ENCODE data around the gene ANKRD37. TPM values are rescaled to one million over a fixed set of nuclear protein-coding genes. Genes with fewer than 3 reads are reported as not detected.
A peak's percentile ranks its signal among the peaks of the same experiment; 100 is the strongest.

Gene ANKRD37
- total and polyA plus RNA-seq, 4 experiments from 2014 or later = 5.9 to 10.2 (median 8.0) TPM

DNA sequence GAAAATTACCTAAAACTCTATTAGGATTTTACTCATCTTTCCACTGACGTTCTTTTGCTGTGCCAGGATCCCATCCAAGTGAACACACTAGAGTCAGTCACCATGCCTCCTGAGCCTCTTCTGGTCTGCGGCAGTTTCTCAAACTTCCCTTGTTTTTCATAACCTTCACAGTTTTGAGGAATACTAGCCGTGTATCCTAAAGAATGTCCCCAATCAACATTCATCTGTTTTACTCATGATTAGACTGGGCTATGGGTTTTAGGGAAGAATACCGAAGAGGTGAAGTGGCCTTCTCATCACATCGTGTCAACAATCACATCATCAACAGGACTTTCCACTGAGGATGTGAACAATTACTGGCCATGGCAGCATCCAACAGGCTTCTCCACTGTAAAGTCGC is 5.7 kb upstream of the ANKRD37 start:
- Histone ChIP-seq H3K4me3 (ENCODE audit: low read length in 2 of 2) (no peak overlapping the region), H3K9me3 (ENCODE audit: control insufficient read depth in 1 of 2, low read length in 2 of 2) (no peaks in the 10 kb centered on the region), H3K27me3 (ENCODE audit: insufficient read depth, low read length) (no peaks in the 10 kb centered on the region), H3K4me1 (ENCODE audit: insufficient read depth, low read length) (peaks cover 11% of the 10 kb centered on the region), H3K27ac (ENCODE audit: low read depth, low read length) (no peak overlapping the region), H3K36me3 (ENCODE audit: insufficient read depth, low read length) (no peaks in the 10 kb centered on the region)
- no peak for DNase-seq
- ChIA-PET POLR2A (ENCODE audit: partially characterized antibody) (no interaction called here), CTCF (ENCODE audit: partially characterized antibody) (no interaction called here)
- no peak overlapping the region for H3K4me3 Mint-ChIP-seq
- peaks cover 0 to 3% of the 10 kb centered on the region in 2 donors for H3K36me3 Mint-ChIP-seq
- peaks cover 0 to 1% of the 10 kb centered on the region in 2 donors for H3K27me3 Mint-ChIP-seq
- intact Hi-C loops (cut with micrococcal nuclease) = loop anchor here (10.0 kb wide), 1 partner anchor 804 kb away; the partner anchor contains the start of gene CYP4V2
- no peak overlapping the region for H3K27ac Mint-ChIP-seq
- peaks cover 10 to 14% (median 12%) of the 10 kb centered on the region in 4 donors for H3K4me1 Mint-ChIP-seq
- no peaks in the 10 kb centered on the region for H3K9me3 Mint-ChIP-seq

DNA sequence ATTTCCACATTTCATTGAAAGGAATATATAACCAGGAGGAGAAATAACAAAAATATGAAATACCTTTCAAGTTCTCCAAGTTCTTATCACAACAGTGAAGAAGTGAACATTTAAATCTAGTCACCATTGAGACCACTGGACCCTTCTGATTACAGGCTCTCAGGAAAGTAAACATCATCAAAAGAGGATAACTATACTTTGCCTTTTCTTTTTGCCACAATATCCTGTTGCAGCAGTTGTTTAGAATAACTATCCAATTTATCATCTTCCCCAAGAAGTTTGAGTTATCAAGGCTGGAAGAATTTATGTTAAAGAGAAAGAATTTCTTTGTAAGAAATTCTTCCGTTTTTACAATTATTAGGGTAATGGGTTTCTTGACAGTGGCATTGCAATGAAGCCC is 4.5 kb upstream of the ANKRD37 start:
- Histone ChIP-seq H3K36me3 (ENCODE audit: insufficient read depth, low read length) (no peaks in the 10 kb centered on the region), H3K4me3 (ENCODE audit: low read length in 2 of 2) (no peak overlapping the region), H3K27ac (ENCODE audit: low read depth, low read length) (no peak overlapping the region), H3K27me3 (ENCODE audit: insufficient read depth, low read length) (no peaks in the 10 kb centered on the region), H3K4me1 (ENCODE audit: insufficient read depth, low read length) (peaks cover 17% of the 10 kb centered on the region), H3K9me3 (ENCODE audit: control insufficient read depth in 1 of 2, low read length in 2 of 2) (no peaks in the 10 kb centered on the region)
- ChIA-PET CTCF (ENCODE audit: partially characterized antibody) (no interaction called here), POLR2A (ENCODE audit: partially characterized antibody) (interaction anchor here (5.9 kb wide), 1 partner anchor 34 kb away, joined by 94 read pairs; the partner anchor contains the start of gene UFSP2)
- H3K27ac Mint-ChIP-seq = peak overlapping the region in 3 of 7 donors; percentile 0 to 74 (median 17)
- H3K9me3 Mint-ChIP-seq = no peaks in the 10 kb centered on the region
- intact Hi-C loops (cut with micrococcal nuclease) = loop anchor here (10.0 kb wide), 1 partner anchor 803 kb away; the partner anchor contains the start of gene CYP4V2
- no peak for DNase-seq
- H3K27me3 Mint-ChIP-seq = peaks cover 0 to 1% of the 10 kb centered on the region in 2 donors
- H3K36me3 Mint-ChIP-seq = peaks cover 0 to 3% of the 10 kb centered on the region in 2 donors
- H3K4me1 Mint-ChIP-seq = peaks cover 10 to 19% (median 15%) of the 10 kb centered on the region in 4 donors
- H3K4me3 Mint-ChIP-seq = no peak overlapping the region

DNA sequence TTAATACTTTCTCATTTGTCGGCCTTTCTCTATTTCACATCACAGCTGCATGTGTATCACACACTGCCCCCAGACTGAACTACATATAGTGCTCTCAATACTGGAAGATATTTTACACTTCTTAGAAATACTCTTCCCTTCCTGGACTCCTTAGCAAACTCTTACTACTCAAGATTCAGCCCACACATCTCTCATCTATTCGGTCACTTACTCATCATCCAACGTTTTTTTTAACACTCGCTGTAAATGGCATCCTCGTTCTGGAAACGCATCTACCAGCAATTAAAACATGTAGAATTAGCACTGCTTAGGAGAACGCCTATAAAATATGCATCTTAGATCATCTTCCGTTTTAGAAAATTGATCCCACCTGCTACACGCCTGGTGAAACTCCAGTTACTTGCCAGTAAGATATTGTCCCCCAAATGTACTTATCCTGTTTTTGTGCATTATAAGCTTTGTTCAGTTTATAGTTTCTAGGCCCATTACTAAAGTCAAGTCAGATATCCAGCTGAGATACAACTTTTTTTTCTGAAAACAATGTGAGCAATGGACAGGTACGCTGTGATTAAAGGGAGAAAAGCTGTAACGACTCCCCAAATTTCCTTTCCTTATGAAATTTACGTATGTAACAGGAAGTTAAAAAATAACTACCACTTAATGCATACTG is 1.9 kb upstream of the ANKRD37 start:
- H3K36me3 Mint-ChIP-seq = peaks cover 0 to 11% of the 10 kb centered on the region in 2 donors
- H3K4me3 ChIP-seq (ENCODE audit: low read length in 2 of 2) = peak overlapping the region; percentile 17 to 91
- peak overlapping the region; percentile 88 to 99 (median 95) for H3K4me3 Mint-ChIP-seq
- H3K27ac ChIP-seq (ENCODE audit: low read depth, low read length) = peak overlapping the region; percentile 99
- H3K9me3 Mint-ChIP-seq = no peaks in the 10 kb centered on the region
- H3K27me3 ChIP-seq (ENCODE audit: insufficient read depth, low read length) = no peaks in the 10 kb centered on the region
- intact Hi-C loops (cut with micrococcal nuclease) = loop anchor here (5.0 to 10.0 kb wide), 6 partner anchors 252 to 1737 kb away; partner anchors contain the start of genes ACSL1, CENPU, CYP4V2 and RWDD4
- no peaks in the 10 kb centered on the region for H3K36me3 ChIP-seq (ENCODE audit: insufficient read depth, low read length)
- peaks cover 18% of the 10 kb centered on the region for H3K4me1 ChIP-seq (ENCODE audit: insufficient read depth, low read length)
- H3K27me3 Mint-ChIP-seq = no peaks in the 10 kb centered on the region
- no peaks in the 10 kb centered on the region for H3K9me3 ChIP-seq (ENCODE audit: control insufficient read depth in 1 of 2, low read length in 2 of 2)
- H3K27ac Mint-ChIP-seq = peak overlapping the region; percentile 82 to 100 (median 99)
- peaks cover 10 to 24% (median 18%) of the 10 kb centered on the region in 4 donors for H3K4me1 Mint-ChIP-seq
- peak in 1 of 5 donors; percentile 9 for DNase-seq
- ChIA-PET CTCF (ENCODE audit: partially characterized antibody) (interaction anchor here (1.1 to 1.9 kb wide), 3 partner anchors 10 to 31 kb away, joined by 3 to 10 read pairs (median 4); partner anchors contain the start of gene UFSP2), POLR2A (ENCODE audit: partially characterized antibody) (interaction anchor here (0.7 to 5.9 kb wide), 12 partner anchors 8 to 857 kb away, joined by 3 to 94 read pairs (median 4); partner anchors contain the start of genes CENPU, SNX25 and UFSP2)

DNA sequence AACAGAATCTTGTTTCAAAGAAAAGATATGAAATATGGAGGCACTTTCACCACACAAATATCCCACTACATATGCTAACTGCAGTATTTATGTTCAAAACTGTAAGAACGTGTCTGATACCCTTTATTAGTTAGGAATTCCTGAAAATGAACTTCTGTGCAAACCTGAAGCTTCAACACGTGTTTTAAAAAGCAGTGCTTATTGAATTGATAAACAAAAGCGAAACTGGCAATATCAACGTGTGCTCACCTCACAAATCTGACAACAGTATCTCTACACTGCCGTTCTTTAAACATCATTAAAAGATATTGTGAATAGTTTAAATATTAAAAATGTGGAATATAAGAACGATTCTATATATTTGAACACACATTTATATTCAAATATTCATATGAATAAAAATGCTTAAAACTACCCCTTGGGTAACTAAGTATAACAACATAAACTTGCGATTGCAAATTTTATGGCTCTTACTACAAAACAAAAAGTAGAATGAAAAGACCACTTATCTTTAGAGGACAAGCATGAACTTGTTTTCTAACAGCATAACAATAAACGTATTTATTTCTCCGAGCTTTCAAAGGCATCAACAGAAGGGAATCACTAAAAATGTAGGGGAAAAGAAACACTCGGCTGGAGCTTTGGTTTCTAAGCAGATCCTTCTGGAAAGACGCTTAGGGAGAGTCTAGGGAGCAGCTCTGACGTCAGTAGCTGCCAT is 1.2 kb upstream of the ANKRD37 start, which contains the start of gene LRP2BP:
LRP2BP (minus strand) TSS at position 687 of the 718 bp plus-strand sequence. CDS start 17,738 bp downstream, outside the sequence.
- Mint-ChIP-seq H3K36me3 (peaks cover 5 to 17% of the 10 kb centered on the region in 2 donors), H3K4me3 (peak within 1 kb of the TSS; percentile 88 to 99 (median 95)), H3K27me3 (no peaks in the 10 kb centered on the region), H3K27ac (peak within 1 kb of the TSS; percentile 92 to 100 (median 99)), H3K4me1 (peaks cover 10 to 24% (median 18%) of the 10 kb centered on the region in 4 donors), H3K9me3 (no peaks in the 10 kb centered on the region)
- ChIA-PET POLR2A (ENCODE audit: partially characterized antibody) (interaction anchor here (0.6 to 5.9 kb wide), 20 partner anchors 9 to 1952 kb away, joined by 3 to 94 read pairs (median 5); partner anchors contain the start of genes CCDC110, CENPU, CFAP97 and SLC25A4), CTCF (ENCODE audit: partially characterized antibody) (interaction anchor here (1.1 to 1.9 kb wide), 4 partner anchors 10 to 53 kb away, joined by 3 to 10 read pairs (median 4); partner anchors contain the start of gene UFSP2)
- Histone ChIP-seq H3K27ac (ENCODE audit: low read depth, low read length) (peak within 1 kb of the TSS; percentile 99), H3K4me1 (ENCODE audit: insufficient read depth, low read length) (peaks cover 18% of the 10 kb centered on the region), H3K36me3 (ENCODE audit: insufficient read depth, low read length) (no peaks in the 10 kb centered on the region), H3K27me3 (ENCODE audit: insufficient read depth, low read length) (no peaks in the 10 kb centered on the region), H3K9me3 (ENCODE audit: control insufficient read depth in 1 of 2, low read length in 2 of 2) (no peaks in the 10 kb centered on the region), H3K4me3 (ENCODE audit: low read length in 2 of 2) (peak within 1 kb of the TSS; percentile 91 to 99)
- intact Hi-C loops (cut with micrococcal nuclease) = loop anchor here (5.0 to 10.0 kb wide), 6 partner anchors 253 to 1738 kb away; partner anchors contain the start of genes ACSL1, CENPU, CYP4V2 and RWDD4
- DNase-seq = peak in 4 of 5 donors; percentile 29 to 46 (median 38)

DNA sequence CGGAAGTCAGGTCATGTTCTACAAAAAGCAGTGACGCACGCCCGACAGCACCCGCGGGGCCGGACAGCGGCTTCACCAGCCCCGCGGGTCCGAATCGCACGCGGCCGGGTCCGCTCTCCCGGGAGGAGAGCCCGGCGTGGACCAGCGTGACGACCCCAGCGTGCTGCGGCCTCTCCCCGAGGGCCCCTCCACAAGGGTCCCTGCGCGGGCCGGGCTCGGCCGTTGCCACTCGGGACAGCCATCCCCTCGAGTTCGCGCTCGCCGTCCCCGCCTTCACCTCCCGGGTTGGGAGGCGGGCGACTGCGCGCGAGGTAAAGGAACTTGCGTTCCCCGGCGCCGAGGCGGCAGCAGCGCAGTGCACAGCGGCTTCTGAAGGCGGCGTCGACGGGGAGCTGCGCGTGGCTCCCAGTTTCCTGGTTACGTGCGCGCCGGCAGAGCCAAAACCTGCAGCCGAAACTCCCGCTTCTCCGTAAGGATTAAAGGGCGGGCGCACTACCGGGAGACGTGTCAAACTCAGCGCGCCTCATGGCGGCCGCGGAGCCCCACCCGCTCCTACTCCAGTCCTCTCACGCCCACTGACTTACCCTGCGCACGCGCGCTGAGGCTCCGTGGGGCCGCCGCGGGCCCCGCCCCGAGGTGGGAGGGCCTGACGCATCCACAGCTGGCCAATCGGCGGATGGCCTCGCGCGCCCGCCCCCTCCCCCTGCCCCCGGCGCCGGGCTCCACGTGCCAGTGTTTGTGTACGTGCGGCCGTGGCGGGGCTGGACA is 501 bp upstream of the ANKRD37 start:
- peak overlapping the region; percentile 92 to 100 (median 99) for H3K27ac Mint-ChIP-seq
- no peaks in the 10 kb centered on the region for H3K9me3 Mint-ChIP-seq
- H3K27ac ChIP-seq (ENCODE audit: low read depth, low read length) = peak overlapping the region; percentile 99
- ChIA-PET POLR2A (ENCODE audit: partially characterized antibody) (interaction anchor here (0.7 to 5.9 kb wide), 28 partner anchors 9 to 1953 kb away, joined by 3 to 94 read pairs (median 4); partner anchors contain the start of genes CASP3, CCDC110, CENPU and CFAP97), CTCF (ENCODE audit: partially characterized antibody) (interaction anchor here (1.1 to 1.9 kb wide), 3 partner anchors 9 to 53 kb away, joined by 3 to 10 read pairs (median 4); partner anchors contain the start of gene UFSP2)
- H3K4me1 Mint-ChIP-seq = peaks cover 11 to 24% (median 18%) of the 10 kb centered on the region in 4 donors
- H3K36me3 Mint-ChIP-seq = peaks cover 5 to 21% of the 10 kb centered on the region in 2 donors
- peak; percentile 95 to 98 (median 97) for DNase-seq
- intact Hi-C loops (cut with micrococcal nuclease) = loop anchor here (1.0 to 10.0 kb wide), 9 partner anchors 29 to 1739 kb away; partner anchors contain the start of genes ACSL1, CCDC110, CENPU and CYP4V2
- H3K4me3 ChIP-seq (ENCODE audit: low read length in 2 of 2) = peak overlapping the region; percentile 91 to 99
- no peaks in the 10 kb centered on the region for H3K27me3 Mint-ChIP-seq
- no peaks in the 10 kb centered on the region for H3K36me3 ChIP-seq (ENCODE audit: insufficient read depth, low read length)
- H3K4me3 Mint-ChIP-seq = peak overlapping the region; percentile 88 to 99 (median 95)
- no peaks in the 10 kb centered on the region for H3K9me3 ChIP-seq (ENCODE audit: control insufficient read depth in 1 of 2, low read length in 2 of 2)
- H3K27me3 ChIP-seq (ENCODE audit: insufficient read depth, low read length) = no peaks in the 10 kb centered on the region
- H3K4me1 ChIP-seq (ENCODE audit: insufficient read depth, low read length) = peaks cover 18% of the 10 kb centered on the region

DNA sequence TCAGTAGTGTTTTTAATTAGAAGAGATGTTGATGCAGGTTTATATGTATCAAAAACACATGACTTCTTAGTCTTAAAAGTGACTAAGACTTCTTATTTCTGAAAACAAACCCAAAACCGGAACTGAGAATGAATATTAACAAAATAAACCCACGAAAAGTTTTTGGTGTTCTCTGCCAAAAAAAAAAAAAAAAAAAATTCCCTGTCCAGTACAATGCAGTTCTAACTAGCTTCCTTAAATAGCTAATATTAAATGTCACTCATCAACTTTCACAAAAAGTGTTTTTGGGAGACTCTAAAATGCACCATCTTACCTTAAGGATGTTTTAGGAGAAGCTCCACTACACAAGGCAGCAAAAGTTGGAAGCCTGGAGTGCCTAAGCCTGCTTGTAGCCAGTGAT is 2.0 kb downstream of the ANKRD37 start:
- Mint-ChIP-seq H3K27me3 (no peaks in the 10 kb centered on the region), H3K9me3 (no peaks in the 10 kb centered on the region), H3K4me1 (peaks cover 10 to 21% (median 17%) of the 10 kb centered on the region in 4 donors), H3K27ac (peak overlapping the region in 2 of 7 donors; percentile 13 to 47), H3K4me3 (no peak overlapping the region), H3K36me3 (peaks cover 13 to 38% of the 10 kb centered on the region in 2 donors)
- H3K27ac ChIP-seq (ENCODE audit: low read depth, low read length) = no peak overlapping the region
- intact Hi-C loops (cut with micrococcal nuclease) = loop anchor here (5.0 to 10.0 kb wide), 6 partner anchors 256 to 1741 kb away; partner anchors contain the start of genes ACSL1, CENPU, CYP4V2 and RWDD4
- H3K27me3 ChIP-seq (ENCODE audit: insufficient read depth, low read length) = no peaks in the 10 kb centered on the region
- CTCF ChIA-PET (ENCODE audit: partially characterized antibody) = no interaction called here
- no peaks in the 10 kb centered on the region for H3K9me3 ChIP-seq (ENCODE audit: control insufficient read depth in 1 of 2, low read length in 2 of 2)
- H3K36me3 ChIP-seq (ENCODE audit: insufficient read depth, low read length) = peaks cover 9% of the 10 kb centered on the region
- DNase-seq = no peak
- H3K4me1 ChIP-seq (ENCODE audit: insufficient read depth, low read length) = peaks cover 18% of the 10 kb centered on the region
- POLR2A ChIA-PET (ENCODE audit: partially characterized antibody) = interaction anchor here (0.6 kb wide), 1 partner anchor 27 kb away, joined by 3 read pairs; the partner anchor contains the start of gene UFSP2
- H3K4me3 ChIP-seq (ENCODE audit: low read length in 2 of 2) = no peak overlapping the region
